Measurements from ENCODE around the gene DCLRE1A. TPM values are rescaled to one million over a fixed set of nuclear protein-coding genes. Genes with fewer than 3 reads are reported as not detected.
"Not testable (repeated sequence)": the region's sequence is repeated elsewhere in the genome, so short reads cannot be mapped to it uniquely, and the experiment has no call there.

The DCLRE1A gene
- total and polyA plus RNA-seq, 7 donors, result 3.0 to 7.5 (median 4.8) TPM

GRCh38 chr10:113846036-113846435 is 7.8 kb downstream of the DCLRE1A start:
- H3K36me3 ChIP-seq, result peaks cover 0 to 55% (median 5%) of the 10 kb centered on the region in 4 donors
- H3K27ac ChIP-seq, result no peak overlapping the region
- H3K9me3 ChIP-seq, result no peaks in the 10 kb centered on the region
- intact Hi-C loops (cut with DNase I), result no loop called here
- no peak for DNase-seq
- TF ChIP-seq CTCF (IDR thresholded peaks at IDR 0.05), result no peak
- no peak for TF ChIP-seq POLR2AphosphoS5 (IDR thresholded peaks at IDR 0.05)
- TF ChIP-seq EP300 (IDR thresholded peaks at IDR 0.05), result no peak
- no peak for TF ChIP-seq POLR2A (IDR thresholded peaks at IDR 0.05)
- H3K4me1 ChIP-seq, result peaks cover 0 to 5% (median 0%) of the 10 kb centered on the region in 4 donors
- H3K4me3 ChIP-seq, result no peak overlapping the region
- WGBS, 2 donors, result 88 to 90% methylated on average over 2 of the region's 2 CpGs
- H3K27me3 ChIP-seq, result no peaks in the 10 kb centered on the region

GRCh38 chr10:113843972-113844485 is 9.9 kb downstream of the DCLRE1A start:
- H3K36me3 ChIP-seq, result peaks cover 0 to 67% (median 5%) of the 10 kb centered on the region in 4 donors

GRCh38 chr10:113842171-113842570 is 11.7 kb downstream of the DCLRE1A start:
- DNase-seq, result no peak
- Histone ChIP-seq H3K4me1 (no peaks in the 10 kb centered on the region), H3K27ac (no peak overlapping the region), H3K36me3 (peaks cover 0 to 67% (median 5%) of the 10 kb centered on the region in 4 donors), H3K4me3 (no peak overlapping the region), H3K27me3 (no peaks in the 10 kb centered on the region), H3K9me3 (no peaks in the 10 kb centered on the region)
- intact Hi-C loops (cut with DNase I), result no loop called here
- 92% methylated on average over 1 of the region's 1 CpG for WGBS, 2 donors
- TF ChIP-seq POLR2AphosphoS5 (IDR thresholded peaks at IDR 0.05) (no peak), EP300 (IDR thresholded peaks at IDR 0.05) (no peak), POLR2A (IDR thresholded peaks at IDR 0.05) (no peak), CTCF (IDR thresholded peaks at IDR 0.05) (no peak)

More at GRCh38 chr10:113843972-113844485, 9.9 kb downstream of the DCLRE1A start:
- Histone ChIP-seq H3K4me1 (no peaks in the 10 kb centered on the region), H3K27me3 (no peaks in the 10 kb centered on the region), H3K4me3 (no peak overlapping the region), H3K9me3 (no peaks in the 10 kb centered on the region), H3K27ac (no peak overlapping the region)
- TF ChIP-seq POLR2A (IDR thresholded peaks at IDR 0.05), result no peak
- TF ChIP-seq CTCF (IDR thresholded peaks at IDR 0.05), result no peak
- no peak for TF ChIP-seq EP300 (IDR thresholded peaks at IDR 0.05)
- TF ChIP-seq POLR2AphosphoS5 (IDR thresholded peaks at IDR 0.05), result no peak
- intact Hi-C loops (cut with DNase I), result no loop called here
- no peak for DNase-seq
- WGBS, 2 donors, result 58 to 89% methylated on average over 6 of the region's 6 CpGs

GRCh38 chr10:113828567-113828966 is 25.3 kb downstream of the DCLRE1A start:
- DNase-seq; H3K4me3 ChIP-seq; intact Hi-C loops (cut with DNase I); H3K36me3 ChIP-seq; H3K27ac ChIP-seq; H3K4me1 ChIP-seq; H3K27me3 ChIP-seq; H3K9me3 ChIP-seq: not testable (repeated sequence)
- 85 to 96% methylated on average over 10 of the region's 10 CpGs for WGBS, 2 donors

- intact Hi-C loops (cut with DNase I), result no loop called here
- H3K27ac ChIP-seq, result no peak overlapping the region
- 73 to 87% methylated on average over 2 of the region's 2 CpGs for WGBS, 2 donors
These were observed 28.1 kb downstream of the DCLRE1A start for GRCh38 chr10:113825791-113826190.

More at GRCh38 chr10:113825791-113826190, 28.1 kb downstream of the DCLRE1A start:
- H3K27me3 ChIP-seq, result no peaks in the 10 kb centered on the region
- H3K36me3 ChIP-seq, result no peaks in the 10 kb centered on the region
- H3K9me3 ChIP-seq, result no peaks in the 10 kb centered on the region
- DNase-seq, result no peak
- H3K4me1 ChIP-seq, result peaks cover 0 to 13% (median 6%) of the 10 kb centered on the region in 4 donors
- no peak overlapping the region for H3K4me3 ChIP-seq
- no peak for TF ChIP-seq EP300 (IDR thresholded peaks at IDR 0.05)
- no peak for TF ChIP-seq POLR2A (IDR thresholded peaks at IDR 0.05)
- no peak for TF ChIP-seq CTCF (IDR thresholded peaks at IDR 0.05)
- TF ChIP-seq POLR2AphosphoS5 (IDR thresholded peaks at IDR 0.05), result no peak

Measured in sigmoid colon (tissue), 7 donors.